Spinal cord (tissue), 10 donors: ENCODE results near the gene MSANTD1. TPM values are rescaled to one million over a fixed set of nuclear protein-coding genes. Genes with fewer than 3 reads are reported as not detected.
A peak's percentile ranks its signal among the peaks of the same experiment; 100 is the strongest.

Experiments
- DNase-seq, 6 donors: peaks; one replicate each; pipeline versions ENCODE4 v3.0.0 to v3.0.0-alpha.2; 2013 to 2015; ENCODE audit warnings: low spot score in 6 of 6, low read depth in 4 of 6
- H3K27ac ChIP-seq: one replicate; pipeline ENCODE4 v1.5.1; 2013; ENCODE audit warnings: low read depth, low read length, control low read depth
- H3K27me3 ChIP-seq: one replicate; pipeline ENCODE4 v1.6.1; 2013; ENCODE audit warnings: low read length; ENCODE audit not compliant: control insufficient read depth, insufficient read depth
- H3K36me3 ChIP-seq: one replicate; pipeline ENCODE4 v1.6.1; 2013; ENCODE audit warnings: low read length; ENCODE audit not compliant: control insufficient read depth, insufficient read depth
- H3K4me1 ChIP-seq: one replicate; pipeline ENCODE4 v1.6.1; 2013; ENCODE audit warnings: low read length; ENCODE audit not compliant: control insufficient read depth, insufficient read depth
- H3K4me3 ChIP-seq: one replicate; pipeline ENCODE4 v1.5.1; 2013; ENCODE audit warnings: low read depth, low read length, control low read depth
- H3K9me3 ChIP-seq: one replicate; pipeline ENCODE4 v1.6.1; 2013; ENCODE audit warnings: low read length; ENCODE audit not compliant: control insufficient read depth, insufficient read depth
- WGBS: methylation state at CpG from one replicate; pipeline ENCODE4 v1.1.5; 2013; ENCODE audit warnings: missing lambda C conversion rate; ENCODE audit not compliant: insufficient coverage; 5-methylcytosine and 5-hydroxymethylcytosine counted together
- polyA plus RNA-seq, 2 donors: library from polyadenylated mRNA; unstranded; fragments of 120-200 nt; gene quantifications; one replicate each; pipeline ENCODE4 v1.2.1, GENCODE V29; 2013; ENCODE audit not compliant: insufficient read length in 2 of 2
- total RNA-seq, 2 donors: library from RNA; depleted of rRNA in 1 of 2; stranded (reverse); fragments of 120-200 nt in 1 of 2; fragments of >200 nt in 1 of 2; gene quantifications; one replicate each; pipeline versions ENCODE4 v1.2.3 to v1.2.4, GENCODE V29; 2013 to 2014
- donor health status: healthy.

MSANTD1 gene
- total and polyA plus RNA-seq, 4 donors: 1.4 to 5.7 (median 3.3) TPM

DNA sequence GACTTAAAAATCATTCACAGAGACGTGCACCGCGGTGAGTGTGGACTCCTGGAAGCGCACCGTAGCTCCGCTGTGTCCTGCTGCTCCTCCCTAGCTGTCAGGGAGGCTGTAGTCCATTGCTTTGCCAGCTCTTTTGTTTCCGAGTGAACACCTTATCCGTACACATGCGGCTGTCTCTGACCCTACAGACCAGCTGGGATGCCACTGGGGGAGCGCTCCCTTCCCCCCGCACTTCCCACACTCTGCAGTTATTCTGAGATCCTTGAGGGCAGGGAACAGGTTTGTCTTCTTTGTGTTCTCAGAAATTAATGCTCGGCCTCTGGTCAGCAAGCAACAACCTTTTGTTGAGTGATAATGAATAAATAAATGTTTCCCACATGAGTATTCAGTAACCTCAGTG is 33.7 kb upstream of the MSANTD1 start:
- H3K4me1 ChIP-seq: no peaks in the 10 kb centered on the region
- no peaks in the 10 kb centered on the region for H3K9me3 ChIP-seq
- no peak for DNase-seq
- no peak overlapping the region for H3K27ac ChIP-seq
- 85% methylated on average over 9 of the region's 12 CpGs for WGBS
- no peak overlapping the region for H3K4me3 ChIP-seq
- peaks cover 75% of the 10 kb centered on the region for H3K36me3 ChIP-seq
- no peaks in the 10 kb centered on the region for H3K27me3 ChIP-seq

DNA sequence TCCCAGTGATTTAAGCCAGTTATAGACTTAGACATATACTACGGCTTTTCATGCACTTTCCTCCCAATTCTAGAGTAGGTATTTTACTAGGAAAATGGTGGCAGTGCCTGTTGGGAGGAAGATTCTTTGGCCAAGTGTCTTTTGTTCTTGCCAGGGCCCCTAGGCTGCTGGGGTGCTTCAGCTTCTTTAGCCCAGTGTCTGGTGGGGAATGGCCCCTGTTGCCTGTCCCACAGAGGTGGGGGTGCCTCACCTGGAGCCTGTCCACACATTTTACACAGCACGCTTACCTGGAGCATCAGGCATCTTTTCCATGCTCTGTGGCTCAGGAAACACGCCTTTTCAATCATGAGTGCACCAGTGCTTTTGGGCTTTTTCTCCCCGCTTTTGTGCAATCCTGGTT is 33.2 kb upstream of the MSANTD1 start:
- no peaks in the 10 kb centered on the region for H3K9me3 ChIP-seq
- H3K4me1 ChIP-seq: no peaks in the 10 kb centered on the region
- 90% methylated on average over 2 of the region's 4 CpGs for WGBS
- H3K27me3 ChIP-seq: no peaks in the 10 kb centered on the region
- peaks cover 71% of the 10 kb centered on the region for H3K36me3 ChIP-seq
- DNase-seq: no peak
- no peak overlapping the region for H3K4me3 ChIP-seq
- no peak overlapping the region for H3K27ac ChIP-seq

DNA sequence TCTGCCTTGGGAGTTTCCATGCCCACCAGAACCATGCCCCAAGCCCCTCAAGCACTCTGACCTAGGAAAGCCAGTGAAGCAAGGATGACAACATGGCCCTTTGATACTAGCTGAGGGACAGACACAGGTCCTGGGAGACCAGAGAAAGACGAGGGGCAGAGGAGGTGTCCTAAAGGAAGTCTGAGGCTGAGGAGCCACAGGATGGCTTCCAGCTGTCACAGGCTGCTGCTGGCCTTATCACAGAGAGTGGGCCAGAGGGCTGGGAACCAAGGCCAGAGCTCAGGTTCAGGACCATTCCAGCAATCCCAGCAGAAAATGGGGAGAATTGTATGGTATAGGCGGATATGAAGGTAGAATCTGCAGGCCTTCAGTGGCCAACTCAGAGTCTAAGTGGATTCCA is 31.7 kb upstream of the MSANTD1 start:
- 78% methylated on average over 2 of the region's 2 CpGs for WGBS
- H3K36me3 ChIP-seq: peaks cover 79% of the 10 kb centered on the region
- no peak overlapping the region for H3K27ac ChIP-seq
- no peaks in the 10 kb centered on the region for H3K27me3 ChIP-seq
- no peaks in the 10 kb centered on the region for H3K4me1 ChIP-seq
- H3K9me3 ChIP-seq: no peaks in the 10 kb centered on the region
- DNase-seq: no peak
- no peak overlapping the region for H3K4me3 ChIP-seq

DNA sequence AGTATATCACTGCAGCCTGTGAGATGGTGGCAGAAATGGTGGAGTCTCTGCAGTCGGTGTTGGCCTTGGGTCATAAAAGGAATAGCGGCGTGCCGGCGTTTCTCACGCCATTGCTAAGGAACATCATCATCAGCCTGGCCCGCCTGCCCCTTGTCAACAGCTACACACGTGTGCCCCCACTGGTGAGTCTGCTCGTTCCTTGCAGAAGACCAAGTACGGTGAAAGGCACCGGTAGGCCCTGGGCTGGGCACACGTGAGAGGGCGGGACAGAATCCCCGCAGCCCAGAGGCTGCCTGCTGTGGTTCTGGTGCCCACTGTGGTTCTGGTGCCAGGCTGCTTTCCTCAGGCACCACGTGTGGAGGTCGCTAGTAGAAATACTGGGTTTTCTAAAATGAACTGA is 31.2 kb upstream of the MSANTD1 start:
- Histone ChIP-seq H3K27ac (no peak overlapping the region), H3K27me3 (no peaks in the 10 kb centered on the region), H3K9me3 (no peaks in the 10 kb centered on the region), H3K4me3 (no peak overlapping the region), H3K36me3 (peaks cover 76% of the 10 kb centered on the region), H3K4me1 (no peaks in the 10 kb centered on the region)
- WGBS: 96% methylated on average over 14 of the region's 16 CpGs
- DNase-seq: no peak

DNA sequence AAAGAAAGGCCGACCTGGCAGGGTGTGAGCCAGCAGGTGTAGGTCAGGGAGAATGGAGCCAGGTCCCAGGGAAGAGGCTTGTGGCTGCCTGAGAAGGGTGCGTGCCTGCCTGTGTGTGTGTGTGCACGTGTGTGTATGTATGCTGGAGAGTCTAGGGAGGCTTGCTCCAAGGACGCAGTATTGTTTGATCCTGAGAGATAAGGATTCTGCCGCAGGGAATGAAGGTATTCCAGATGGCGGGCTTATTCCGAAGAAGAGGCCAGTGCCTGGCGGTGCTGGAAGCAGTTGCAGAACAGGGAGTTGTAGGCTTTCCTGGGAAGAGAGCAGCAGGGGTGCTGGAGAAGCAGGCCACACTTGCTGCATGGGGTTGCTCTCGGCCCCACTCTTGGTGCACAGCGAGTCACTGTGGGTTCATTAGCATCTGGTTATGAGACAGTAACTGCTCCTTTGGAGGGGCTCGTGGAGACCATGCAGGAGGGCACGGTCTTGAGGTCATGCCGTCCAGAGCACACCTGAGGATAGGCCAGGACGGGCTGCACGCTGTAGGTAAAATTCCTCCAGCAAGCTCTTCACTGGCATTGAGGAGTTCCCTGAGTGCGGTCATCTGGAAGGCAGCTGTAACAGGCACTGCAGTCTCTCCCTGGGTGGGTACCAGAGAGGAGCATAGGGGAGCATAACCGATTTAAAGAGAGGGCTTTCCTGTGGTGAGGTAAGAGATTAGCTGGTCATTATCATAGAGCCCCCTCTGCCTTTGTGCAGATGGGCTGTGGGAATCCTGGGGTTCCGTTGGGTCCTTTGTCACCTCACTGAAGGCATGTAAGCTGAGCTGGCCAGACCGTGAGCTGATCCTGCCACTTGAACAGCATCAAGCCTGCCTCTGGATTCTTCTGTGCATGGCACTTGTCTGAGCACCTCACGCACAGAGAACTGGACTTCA is 29.9 kb upstream of the MSANTD1 start:
- no peaks in the 10 kb centered on the region for H3K9me3 ChIP-seq
- no peaks in the 10 kb centered on the region for H3K4me1 ChIP-seq
- no peak overlapping the region for H3K4me3 ChIP-seq
- 89% methylated on average over 20 of the region's 20 CpGs for WGBS
- H3K27me3 ChIP-seq: no peaks in the 10 kb centered on the region
- no peak for DNase-seq
- H3K27ac ChIP-seq: no peak overlapping the region
- peaks cover 76% of the 10 kb centered on the region for H3K36me3 ChIP-seq

DNA sequence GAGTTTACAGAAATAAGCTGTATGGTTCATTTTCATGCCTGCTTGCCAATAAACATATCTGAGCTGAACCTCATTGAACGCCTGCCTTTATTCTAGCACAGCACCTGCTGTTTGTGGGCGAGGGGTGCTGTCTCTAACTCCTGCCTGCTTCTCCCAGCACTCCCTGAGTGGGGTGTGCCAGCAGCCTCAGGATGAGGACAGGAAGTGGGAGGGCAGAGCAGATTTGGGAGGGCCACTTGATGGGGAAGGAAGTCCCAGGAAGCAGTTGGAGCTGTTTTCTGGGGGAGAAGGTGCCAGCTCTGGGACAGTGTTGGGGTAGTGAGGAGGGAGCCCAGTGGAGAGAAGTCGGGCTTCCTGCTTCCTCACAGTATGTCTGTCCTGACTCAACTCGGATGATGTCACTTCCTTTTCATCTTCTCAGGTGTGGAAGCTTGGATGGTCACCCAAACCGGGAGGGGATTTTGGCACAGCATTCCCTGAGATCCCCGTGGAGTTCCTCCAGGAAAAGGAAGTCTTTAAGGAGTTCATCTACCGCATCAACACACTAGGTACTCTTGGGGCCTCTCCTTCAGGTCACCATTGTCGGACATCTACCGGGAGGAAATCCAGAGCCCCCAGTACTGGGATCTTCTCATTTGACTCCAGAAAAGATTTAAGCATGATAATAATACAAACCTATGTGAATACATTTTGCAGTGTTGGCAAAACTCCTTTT is 29.0 kb upstream of the MSANTD1 start:
- DNase-seq: no peak
- 93% methylated on average over 5 of the region's 9 CpGs for WGBS
- Histone ChIP-seq H3K27ac (no peak overlapping the region), H3K27me3 (no peaks in the 10 kb centered on the region), H3K4me3 (no peak overlapping the region), H3K9me3 (no peaks in the 10 kb centered on the region), H3K36me3 (peaks cover 82% of the 10 kb centered on the region), H3K4me1 (peaks cover 2% of the 10 kb centered on the region)

DNA sequence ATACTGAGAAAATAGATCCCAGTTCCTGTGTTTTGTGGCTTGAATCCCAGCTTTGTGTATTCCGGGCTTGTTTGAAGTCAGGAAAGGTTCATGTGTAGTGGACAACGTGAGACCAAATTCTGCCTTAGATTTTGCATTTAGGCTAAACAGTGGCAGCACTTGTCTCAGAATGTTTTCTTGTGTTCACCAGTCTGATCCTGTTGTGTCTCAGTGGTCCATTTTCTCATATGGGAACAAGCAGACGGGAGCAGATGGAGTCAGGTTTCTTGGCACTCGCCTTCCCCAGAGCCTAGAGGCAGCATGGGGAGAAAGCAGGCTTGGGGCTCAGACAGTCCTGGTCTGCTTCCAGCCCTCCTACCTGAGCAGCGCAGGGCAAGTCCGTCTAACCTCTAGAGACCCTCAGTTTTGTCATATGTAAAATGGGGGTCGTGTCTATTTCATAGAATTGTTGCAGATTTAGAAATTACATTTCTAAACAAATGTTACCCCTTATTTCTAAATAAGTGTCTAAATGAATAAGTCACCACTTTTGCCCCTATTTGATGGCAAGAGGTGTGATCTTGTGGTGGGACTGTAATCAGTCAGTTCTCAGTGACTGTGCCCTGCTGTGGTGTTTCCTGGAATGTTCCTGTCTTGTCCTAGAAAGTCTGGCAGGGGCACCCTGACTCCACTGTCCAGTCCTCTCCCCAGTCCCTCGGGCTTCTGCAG is 28.3 kb upstream of the MSANTD1 start:
- no peaks in the 10 kb centered on the region for H3K27me3 ChIP-seq
- H3K27ac ChIP-seq: no peak overlapping the region
- peaks cover 84% of the 10 kb centered on the region for H3K36me3 ChIP-seq
- H3K9me3 ChIP-seq: no peaks in the 10 kb centered on the region
- H3K4me1 ChIP-seq: peaks cover 9% of the 10 kb centered on the region
- DNase-seq: peak in 1 of 6 donors; percentile 77
- 72% methylated on average over 5 of the region's 8 CpGs for WGBS
- H3K4me3 ChIP-seq: no peak overlapping the region

DNA sequence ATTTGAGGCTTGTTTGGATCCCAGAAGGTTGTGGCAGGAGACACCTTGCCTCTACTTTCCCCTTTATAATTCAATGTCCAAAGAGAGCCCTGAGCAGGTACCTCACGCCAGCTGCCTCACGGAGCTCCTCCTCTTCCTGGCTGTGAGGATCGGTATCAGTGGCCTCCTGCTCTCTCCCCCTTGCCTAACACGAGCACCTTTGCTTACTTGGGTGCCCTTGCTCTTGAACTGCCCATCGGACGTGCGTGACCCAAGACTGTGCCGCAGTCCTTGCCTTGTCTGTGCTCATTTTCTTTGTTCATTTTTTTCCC is 27.8 kb upstream of the MSANTD1 start:
- no peak overlapping the region for H3K27ac ChIP-seq

DNA sequence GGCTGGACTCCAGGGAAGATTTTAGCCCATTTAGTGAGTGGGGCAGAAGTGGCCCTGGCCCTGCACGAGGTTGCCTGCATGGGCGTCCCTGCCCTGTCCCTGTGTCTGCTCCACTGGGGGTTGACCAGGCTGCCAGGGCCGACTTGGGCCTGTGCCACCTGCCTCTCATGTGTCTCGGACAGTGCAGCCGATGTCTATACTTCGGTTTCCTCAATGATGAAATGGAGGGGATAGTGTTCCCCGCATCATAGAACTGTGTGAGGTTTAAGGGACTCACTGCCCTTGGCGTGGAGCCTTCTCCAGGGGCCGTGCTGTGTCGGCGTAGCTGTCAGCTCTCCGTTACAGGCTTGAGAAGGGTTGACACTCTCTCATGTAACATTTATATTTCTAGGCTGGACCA is 27.0 kb upstream of the MSANTD1 start:
- no peak overlapping the region for H3K4me3 ChIP-seq
- WGBS: 87% methylated on average over 5 of the region's 12 CpGs
- H3K27me3 ChIP-seq: no peaks in the 10 kb centered on the region
- no peak overlapping the region for H3K27ac ChIP-seq
- peaks cover 9% of the 10 kb centered on the region for H3K4me1 ChIP-seq
- no peaks in the 10 kb centered on the region for H3K9me3 ChIP-seq
- no peak for DNase-seq
- peaks cover 89% of the 10 kb centered on the region for H3K36me3 ChIP-seq

More for the DNA sequence above, 27.8 kb upstream of the MSANTD1 start:
- Histone ChIP-seq H3K36me3 (peaks cover 86% of the 10 kb centered on the region), H3K27me3 (no peaks in the 10 kb centered on the region), H3K4me3 (no peak overlapping the region), H3K9me3 (no peaks in the 10 kb centered on the region), H3K4me1 (peaks cover 9% of the 10 kb centered on the region)
- 84% methylated on average over 4 of the region's 8 CpGs for WGBS
- no peak for DNase-seq
